ENCODE measurements around the gene CST5. TPM values are rescaled to one million over a fixed set of nuclear protein-coding genes. Genes with fewer than 3 reads are reported as not detected.
"Not testable (repeated sequence)": the region's sequence is repeated elsewhere in the genome, so short reads cannot be mapped to it uniquely, and the experiment has no call there.

Gene CST5
- polyA plus RNA-seq, 1 donor from 2014 or later: not detected

- H3K36me3 Mint-ChIP-seq: no peaks in the 10 kb centered on the region
- peaks cover 0 to 3% (median 2%) of the 10 kb centered on the region in 3 donors for H3K9me3 Mint-ChIP-seq
- no peaks in the 10 kb centered on the region for H3K4me1 Mint-ChIP-seq
- H3K4me3 Mint-ChIP-seq: no peak overlapping the region
- peaks cover 3% of the 10 kb centered on the region for H3K27me3 Mint-ChIP-seq
- no peak overlapping the region for H3K27ac Mint-ChIP-seq
Measured at GRCh38 chr20:23877524-23877923, 2.0 kb downstream of the CST5 start.

GRCh38 chr20:23875606-23876237, 3.8 kb downstream of the CST5 start:
- peaks cover 3% of the 10 kb centered on the region for H3K27me3 Mint-ChIP-seq
- H3K4me1 Mint-ChIP-seq: no peaks in the 10 kb centered on the region
- no peak overlapping the region for H3K27ac Mint-ChIP-seq
- no peaks in the 10 kb centered on the region for H3K36me3 Mint-ChIP-seq
- peaks cover 1 to 3% (median 2%) of the 10 kb centered on the region in 3 donors for H3K9me3 Mint-ChIP-seq
- H3K4me3 Mint-ChIP-seq: no peak overlapping the region

GRCh38 chr20:23874747-23875146, 4.8 kb downstream of the CST5 start:
- peaks cover 3% of the 10 kb centered on the region for H3K27me3 Mint-ChIP-seq
- no peaks in the 10 kb centered on the region for H3K36me3 Mint-ChIP-seq
- peaks cover 1 to 3% (median 2%) of the 10 kb centered on the region in 3 donors for H3K9me3 Mint-ChIP-seq
- no peak overlapping the region for H3K4me3 Mint-ChIP-seq
- H3K27ac Mint-ChIP-seq: no peak overlapping the region
- H3K4me1 Mint-ChIP-seq: no peaks in the 10 kb centered on the region

GRCh38 chr20:23873370-23874015, 6.1 kb downstream of the CST5 start:
- no peak overlapping the region for H3K27ac Mint-ChIP-seq
- no peak overlapping the region for H3K4me3 Mint-ChIP-seq
- H3K36me3 Mint-ChIP-seq: no peaks in the 10 kb centered on the region

GRCh38 chr20:23872065-23872464, 7.5 kb downstream of the CST5 start:
- no peak overlapping the region for H3K4me3 Mint-ChIP-seq
- H3K9me3 Mint-ChIP-seq: peaks cover 1 to 3% (median 2%) of the 10 kb centered on the region in 3 donors
- peaks cover 9% of the 10 kb centered on the region for H3K27me3 Mint-ChIP-seq
- no peaks in the 10 kb centered on the region for H3K4me1 Mint-ChIP-seq
- no peak overlapping the region for H3K27ac Mint-ChIP-seq
- H3K36me3 Mint-ChIP-seq: no peaks in the 10 kb centered on the region

More at GRCh38 chr20:23873370-23874015, 6.1 kb downstream of the CST5 start:
- no peaks in the 10 kb centered on the region for H3K4me1 Mint-ChIP-seq
- peaks cover 7% of the 10 kb centered on the region for H3K27me3 Mint-ChIP-seq
- peaks cover 1 to 3% (median 2%) of the 10 kb centered on the region in 3 donors for H3K9me3 Mint-ChIP-seq

- Mint-ChIP-seq H3K9me3 (peaks cover 1 to 3% (median 2%) of the 10 kb centered on the region in 3 donors), H3K4me1 (no peaks in the 10 kb centered on the region), H3K4me3 (no peak overlapping the region), H3K27me3 (peaks cover 12% of the 10 kb centered on the region), H3K36me3 (no peaks in the 10 kb centered on the region), H3K27ac (no peak overlapping the region)
Measured at GRCh38 chr20:23870461-23870860, 9.1 kb downstream of the CST5 start.

GRCh38 chr20:23869520-23869919, 10.0 kb downstream of the CST5 start:
- Mint-ChIP-seq H3K9me3 (peaks cover 1 to 3% (median 2%) of the 10 kb centered on the region in 3 donors), H3K36me3 (no peaks in the 10 kb centered on the region), H3K27me3 (peaks cover 12% of the 10 kb centered on the region), H3K4me3 (no peak overlapping the region), H3K27ac (no peak overlapping the region), H3K4me1 (no peaks in the 10 kb centered on the region)

- Mint-ChIP-seq H3K27me3 (peaks cover 10% of the 10 kb centered on the region), H3K4me1 (no peaks in the 10 kb centered on the region), H3K36me3 (no peaks in the 10 kb centered on the region), H3K9me3 (peaks cover 1 to 3% (median 2%) of the 10 kb centered on the region in 3 donors), H3K27ac (no peak overlapping the region), H3K4me3 (no peak overlapping the region)
Measured at GRCh38 chr20:23868321-23868720, 11.2 kb downstream of the CST5 start.

- Mint-ChIP-seq H3K4me3 (no peak overlapping the region), H3K9me3 (peaks cover 0 to 4% (median 1%) of the 10 kb centered on the region in 3 donors), H3K4me1 (peaks cover 0 to 4% (median 0%) of the 10 kb centered on the region in 3 donors), H3K36me3 (no peaks in the 10 kb centered on the region), H3K27ac (no peak overlapping the region), H3K27me3 (peaks cover 10% of the 10 kb centered on the region)
Measured at GRCh38 chr20:23867152-23867776, 12.3 kb downstream of the CST5 start.

- H3K27me3 Mint-ChIP-seq: not testable (repeated sequence)
Measured at GRCh38 chr20:23860771-23861170, 18.8 kb downstream of the CST5 start.

GRCh38 chr20:23857962-23858595, 21.5 kb downstream of the CST5 start:
- no peak overlapping the region for H3K27ac Mint-ChIP-seq
- H3K4me1 Mint-ChIP-seq: peaks cover 0 to 5% (median 0%) of the 10 kb centered on the region in 3 donors
- H3K36me3 Mint-ChIP-seq: no peaks in the 10 kb centered on the region
- no peaks in the 10 kb centered on the region for H3K27me3 Mint-ChIP-seq
- peaks cover 0 to 2% (median 2%) of the 10 kb centered on the region in 3 donors for H3K9me3 Mint-ChIP-seq
- no peak overlapping the region for H3K4me3 Mint-ChIP-seq

More at GRCh38 chr20:23860771-23861170, 18.8 kb downstream of the CST5 start:
- not testable (repeated sequence) for H3K27ac Mint-ChIP-seq, H3K36me3 Mint-ChIP-seq, H3K4me3 Mint-ChIP-seq, H3K9me3 Mint-ChIP-seq, H3K4me1 Mint-ChIP-seq

GRCh38 chr20:23856736-23857135, 22.8 kb downstream of the CST5 start:
- no peaks in the 10 kb centered on the region for H3K36me3 Mint-ChIP-seq
- H3K4me3 Mint-ChIP-seq: no peak overlapping the region
- peak overlapping the region in 1 of 3 donors; percentile 31 for H3K27ac Mint-ChIP-seq
- no peaks in the 10 kb centered on the region for H3K4me1 Mint-ChIP-seq
- H3K9me3 Mint-ChIP-seq: no peaks in the 10 kb centered on the region
- H3K27me3 Mint-ChIP-seq: no peaks in the 10 kb centered on the region

- Mint-ChIP-seq H3K27me3 (no peaks in the 10 kb centered on the region), H3K36me3 (no peaks in the 10 kb centered on the region), H3K4me1 (no peaks in the 10 kb centered on the region), H3K4me3 (no peak overlapping the region), H3K27ac (no peak overlapping the region), H3K9me3 (no peaks in the 10 kb centered on the region)
Measured at GRCh38 chr20:23856226-23856625, 23.3 kb downstream of the CST5 start.

GRCh38 chr20:23841693-23842092, 37.9 kb downstream of the CST5 start:
- H3K4me3 Mint-ChIP-seq: no peak overlapping the region
- H3K9me3 Mint-ChIP-seq: peaks cover 0 to 26% (median 11%) of the 10 kb centered on the region in 3 donors
- peaks cover 0 to 2% (median 0%) of the 10 kb centered on the region in 3 donors for H3K4me1 Mint-ChIP-seq
- H3K27ac Mint-ChIP-seq: no peak overlapping the region
- H3K27me3 Mint-ChIP-seq: no peaks in the 10 kb centered on the region
- H3K36me3 Mint-ChIP-seq: no peaks in the 10 kb centered on the region

GRCh38 chr20:23835716-23836115, 43.8 kb downstream of the CST5 start:
- Mint-ChIP-seq H3K9me3 (peaks cover 0 to 20% (median 11%) of the 10 kb centered on the region in 3 donors), H3K27ac (no peak overlapping the region)

More at GRCh38 chr20:23835716-23836115, 43.8 kb downstream of the CST5 start:
- Mint-ChIP-seq H3K4me1 (peaks cover 0 to 2% (median 0%) of the 10 kb centered on the region in 3 donors), H3K27me3 (peaks cover 2% of the 10 kb centered on the region), H3K36me3 (no peaks in the 10 kb centered on the region), H3K4me3 (no peak overlapping the region)

All from IgD-negative memory B cell (primary cell).